Measurements from ENCODE around the gene LNP1. TPM values are rescaled to one million over a fixed set of nuclear protein-coding genes. Genes with fewer than 3 reads are reported as not detected.
"Not testable (repeated sequence)": the region's sequence is repeated elsewhere in the genome, so short reads cannot be mapped to it uniquely, and the experiment has no call there.

Gene LNP1
- total and polyA plus RNA-seq, 9 donors = 2.4 to 7.9 (median 4.4) TPM

DNA sequence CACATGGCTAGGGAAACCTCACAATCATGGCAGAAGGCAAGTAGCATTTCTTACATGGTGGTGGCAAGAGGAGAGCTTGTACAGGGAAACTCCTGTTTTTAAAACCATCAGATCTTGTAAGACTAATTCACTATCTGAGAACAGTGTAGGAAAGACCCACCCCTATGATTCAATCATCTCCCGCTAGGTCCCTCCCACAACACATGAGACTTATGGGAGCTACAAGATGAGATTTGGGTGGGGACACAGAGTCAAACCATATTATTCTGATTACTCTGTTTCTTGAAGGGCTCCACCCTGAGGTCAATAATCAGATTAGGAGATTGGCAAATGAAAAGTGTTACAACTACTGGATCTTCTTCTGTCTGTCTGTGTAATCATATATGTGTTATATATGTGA, 69.6 kb downstream of the LNP1 start:
- intact Hi-C loops (cut with DNase I) = no loop called here
- Histone ChIP-seq H3K4me1 (ENCODE audit: insufficient read depth) (no peaks in the 10 kb centered on the region), H3K36me3 (no peaks in the 10 kb centered on the region), H3K27me3 (no peaks in the 10 kb centered on the region), H3K9me3 (no peaks in the 10 kb centered on the region), H3K4me3 (no peak overlapping the region), H3K27ac (no peak overlapping the region)
- no peak for TF ChIP-seq EP300 (IDR thresholded peaks at IDR 0.05)
- TF ChIP-seq, protein P1, sequence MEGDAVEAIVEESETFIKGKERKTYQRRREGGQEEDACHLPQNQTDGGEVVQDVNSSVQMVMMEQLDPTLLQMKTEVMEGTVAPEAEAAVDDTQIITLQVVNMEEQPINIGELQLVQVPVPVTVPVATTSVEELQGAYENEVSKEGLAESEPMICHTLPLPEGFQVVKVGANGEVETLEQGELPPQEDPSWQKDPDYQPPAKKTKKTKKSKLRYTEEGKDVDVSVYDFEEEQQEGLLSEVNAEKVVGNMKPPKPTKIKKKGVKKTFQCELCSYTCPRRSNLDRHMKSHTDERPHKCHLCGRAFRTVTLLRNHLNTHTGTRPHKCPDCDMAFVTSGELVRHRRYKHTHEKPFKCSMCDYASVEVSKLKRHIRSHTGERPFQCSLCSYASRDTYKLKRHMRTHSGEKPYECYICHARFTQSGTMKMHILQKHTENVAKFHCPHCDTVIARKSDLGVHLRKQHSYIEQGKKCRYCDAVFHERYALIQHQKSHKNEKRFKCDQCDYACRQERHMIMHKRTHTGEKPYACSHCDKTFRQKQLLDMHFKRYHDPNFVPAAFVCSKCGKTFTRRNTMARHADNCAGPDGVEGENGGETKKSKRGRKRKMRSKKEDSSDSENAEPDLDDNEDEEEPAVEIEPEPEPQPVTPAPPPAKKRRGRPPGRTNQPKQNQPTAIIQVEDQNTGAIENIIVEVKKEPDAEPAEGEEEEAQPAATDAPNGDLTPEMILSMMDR (IDR thresholded peaks at IDR 0.05) = no peak
- no peak for TF ChIP-seq POLR2A (IDR thresholded peaks at IDR 0.05)
- no peak for DNase-seq
- 95 to 100% (median 96%) methylated on average over 1 of the region's 1 CpG for WGBS, 3 donors

DNA sequence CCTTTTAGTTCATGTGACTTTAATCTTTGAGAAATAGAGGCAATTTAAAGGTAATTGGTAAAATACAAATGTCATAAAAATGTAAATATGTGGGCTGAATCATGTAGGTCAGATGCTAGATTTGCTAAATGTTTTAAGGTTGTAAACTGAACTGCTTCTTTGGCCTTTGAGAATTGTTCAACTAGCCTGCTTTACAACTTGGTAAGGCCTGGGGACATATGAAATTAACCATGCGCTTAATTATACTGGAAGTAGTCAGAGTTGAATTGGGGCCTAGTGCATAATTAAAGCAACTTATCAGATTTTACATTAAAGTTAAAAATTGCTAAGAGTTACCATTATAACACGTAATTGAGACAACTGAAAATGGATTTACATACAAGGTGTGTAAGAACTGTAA, 70.1 kb downstream of the LNP1 start:
- Histone ChIP-seq H3K9me3 (no peaks in the 10 kb centered on the region), H3K27me3 (no peaks in the 10 kb centered on the region), H3K4me3 (no peak overlapping the region), H3K27ac (no peak overlapping the region), H3K4me1 (ENCODE audit: insufficient read depth) (no peaks in the 10 kb centered on the region), H3K36me3 (no peaks in the 10 kb centered on the region)
- intact Hi-C loops (cut with DNase I) = no loop called here
- DNase-seq = no peak
- WGBS, 3 donors = 85 to 90% (median 87%) methylated on average over 2 of the region's 2 CpGs
- TF ChIP-seq POLR2A (IDR thresholded peaks at IDR 0.05) (no peak), EP300 (IDR thresholded peaks at IDR 0.05) (no peak)
- TF ChIP-seq, protein P1 (IDR thresholded peaks at IDR 0.05) = no peak

DNA sequence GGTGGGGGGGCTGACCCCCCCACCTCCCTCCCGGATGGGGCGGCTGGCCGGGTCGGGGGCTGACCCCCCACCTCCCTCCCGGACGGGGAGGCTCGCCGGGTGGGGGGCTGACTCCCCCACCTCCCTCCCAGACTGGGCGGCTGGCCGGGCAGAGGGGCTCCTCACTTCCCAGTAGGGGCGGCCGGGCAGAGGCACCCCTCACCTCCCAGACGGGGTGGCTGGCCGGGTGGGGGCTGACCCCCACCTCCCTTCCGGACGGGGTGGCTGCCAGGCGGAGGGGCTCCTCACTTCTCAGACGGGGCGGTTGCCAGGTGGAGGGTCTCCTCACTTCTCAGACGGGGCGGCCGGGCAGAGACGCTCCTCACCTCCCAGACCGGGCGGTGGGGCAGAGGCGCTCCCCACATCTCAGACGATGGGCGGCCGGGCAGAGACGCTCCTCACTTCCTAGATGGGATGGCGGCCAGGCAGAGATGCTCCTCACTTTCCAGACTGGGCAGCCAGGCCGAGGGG, 76.6 kb downstream of the LNP1 start:
- H3K36me3 ChIP-seq; DNase-seq; intact Hi-C loops (cut with DNase I); H3K27me3 ChIP-seq; H3K4me3 ChIP-seq; H3K4me1 ChIP-seq (ENCODE audit: insufficient read depth); H3K27ac ChIP-seq; H3K9me3 ChIP-seq: not testable (repeated sequence)
- 91 to 97% (median 94%) methylated on average over 17 to 32 of the region's 32 CpGs for WGBS, 3 donors

DNA sequence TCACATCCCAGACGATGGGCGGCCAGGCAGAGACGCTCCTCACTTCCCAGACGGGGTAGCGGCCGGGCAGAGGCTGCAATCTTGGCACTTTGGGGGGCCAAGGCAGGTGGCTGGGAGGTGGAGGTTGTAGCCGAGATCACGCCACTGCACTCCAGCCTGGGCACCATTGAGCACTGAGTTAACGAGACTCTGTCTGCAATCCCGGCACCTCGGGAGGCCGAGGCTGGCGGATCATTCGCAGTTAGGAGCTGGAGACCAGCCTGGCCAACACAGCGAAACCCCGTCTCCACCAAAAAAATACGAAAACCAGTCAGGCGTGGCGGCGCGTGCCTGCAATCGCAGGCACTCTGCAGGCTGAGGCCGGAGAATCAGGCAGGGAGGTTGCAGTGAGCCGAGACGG, 77.2 kb downstream of the LNP1 start:
- H3K36me3 ChIP-seq; H3K4me1 ChIP-seq (ENCODE audit: insufficient read depth); H3K27me3 ChIP-seq; DNase-seq; H3K27ac ChIP-seq; intact Hi-C loops (cut with DNase I); H3K4me3 ChIP-seq; H3K9me3 ChIP-seq: not testable (repeated sequence)
- 90 to 92% (median 91%) methylated on average over 17 to 25 of the region's 25 CpGs for WGBS, 3 donors

DNA sequence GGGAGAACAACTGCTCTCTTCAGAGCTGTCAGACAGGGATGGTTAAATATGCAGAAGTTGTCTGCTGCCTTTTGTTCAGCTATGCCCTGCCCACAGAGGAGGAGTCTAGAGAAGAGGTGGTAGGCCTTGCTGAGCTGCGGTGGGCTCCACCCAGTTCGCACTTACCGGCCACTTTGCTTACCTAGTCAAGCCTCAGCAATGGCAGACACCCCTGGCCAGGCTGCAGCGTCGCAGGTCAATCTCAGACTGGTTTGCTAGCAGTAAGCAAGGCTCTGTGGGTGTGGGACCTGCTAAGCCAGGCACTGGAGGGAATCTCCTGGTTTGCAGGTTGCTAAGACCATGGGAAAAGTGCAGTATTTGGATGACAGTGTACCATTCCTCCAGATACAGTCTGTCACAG, 78.7 kb downstream of the LNP1 start:
- TF ChIP-seq POLR2A (IDR thresholded peaks at IDR 0.05) = no peak
- TF ChIP-seq, protein P1 (IDR thresholded peaks at IDR 0.05) = no peak
- no peak overlapping the region for H3K4me3 ChIP-seq
- no peaks in the 10 kb centered on the region for H3K27me3 ChIP-seq
- no peak overlapping the region for H3K27ac ChIP-seq
- H3K4me1 ChIP-seq (ENCODE audit: insufficient read depth) = no peaks in the 10 kb centered on the region
- H3K36me3 ChIP-seq = no peaks in the 10 kb centered on the region
- intact Hi-C loops (cut with DNase I) = no loop called here
- no peak for DNase-seq
- H3K9me3 ChIP-seq = no peaks in the 10 kb centered on the region
- WGBS, 3 donors = 80 to 81% (median 80%) methylated on average over 5 of the region's 5 CpGs

DNA sequence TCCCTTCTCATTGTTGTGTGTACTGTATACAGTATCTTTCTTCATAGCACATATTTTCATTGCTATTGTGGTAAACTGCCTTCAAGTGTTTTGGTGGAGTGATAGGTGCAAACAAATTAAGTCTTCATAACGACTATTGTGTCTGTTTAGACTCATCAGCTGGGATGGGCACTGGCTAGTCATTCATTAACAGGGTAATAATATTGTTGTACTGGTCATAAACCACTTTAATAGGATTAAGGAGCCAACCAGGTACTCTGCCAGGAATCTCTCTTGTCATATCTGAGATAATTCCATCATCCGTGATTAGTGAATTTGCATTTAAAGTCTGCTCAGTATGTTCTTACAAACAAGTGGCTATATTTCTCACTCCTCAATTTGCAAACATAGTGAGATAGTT, 80.8 kb downstream of the LNP1 start:
- TF ChIP-seq EP300 (IDR thresholded peaks at IDR 0.05) (no peak), POLR2A (IDR thresholded peaks at IDR 0.05) (no peak)
- TF ChIP-seq, protein P1 (IDR thresholded peaks at IDR 0.05) = no peak
- Histone ChIP-seq H3K27me3 (no peaks in the 10 kb centered on the region), H3K36me3 (no peaks in the 10 kb centered on the region), H3K4me3 (no peak overlapping the region), H3K9me3 (no peaks in the 10 kb centered on the region), H3K27ac (no peak overlapping the region), H3K4me1 (ENCODE audit: insufficient read depth) (no peaks in the 10 kb centered on the region)
- WGBS, 3 donors = 28 to 40% (median 38%) methylated on average over 2 of the region's 2 CpGs
- DNase-seq = no peak
- intact Hi-C loops (cut with DNase I) = no loop called here

Data from ovary (tissue), 9 donors.